ENCODE measurements around the gene ZBTB40.

ZBTB40 gene

GRCh38 chr1:22552021-22552420 is 100.4 kb downstream of the ZBTB40 start:
- no peaks in the 10 kb centered on the region for H3K27me3 ChIP-seq (ENCODE audit: insufficient read depth, low read length, poor library complexity, severe bottlenecking)
- H3K4me1 ChIP-seq (ENCODE audit: insufficient read depth, low read length, poor library complexity, severe bottlenecking) = no peaks in the 10 kb centered on the region
- TF ChIP-seq EZH2phosphoT487 (IDR thresholded peaks at IDR 0.05; ENCODE audit: borderline replicate concordance) (no peak), CTCF (conservative IDR thresholded peaks at IDR 0.05; ENCODE audit: low read length) (no peak)

DNA sequence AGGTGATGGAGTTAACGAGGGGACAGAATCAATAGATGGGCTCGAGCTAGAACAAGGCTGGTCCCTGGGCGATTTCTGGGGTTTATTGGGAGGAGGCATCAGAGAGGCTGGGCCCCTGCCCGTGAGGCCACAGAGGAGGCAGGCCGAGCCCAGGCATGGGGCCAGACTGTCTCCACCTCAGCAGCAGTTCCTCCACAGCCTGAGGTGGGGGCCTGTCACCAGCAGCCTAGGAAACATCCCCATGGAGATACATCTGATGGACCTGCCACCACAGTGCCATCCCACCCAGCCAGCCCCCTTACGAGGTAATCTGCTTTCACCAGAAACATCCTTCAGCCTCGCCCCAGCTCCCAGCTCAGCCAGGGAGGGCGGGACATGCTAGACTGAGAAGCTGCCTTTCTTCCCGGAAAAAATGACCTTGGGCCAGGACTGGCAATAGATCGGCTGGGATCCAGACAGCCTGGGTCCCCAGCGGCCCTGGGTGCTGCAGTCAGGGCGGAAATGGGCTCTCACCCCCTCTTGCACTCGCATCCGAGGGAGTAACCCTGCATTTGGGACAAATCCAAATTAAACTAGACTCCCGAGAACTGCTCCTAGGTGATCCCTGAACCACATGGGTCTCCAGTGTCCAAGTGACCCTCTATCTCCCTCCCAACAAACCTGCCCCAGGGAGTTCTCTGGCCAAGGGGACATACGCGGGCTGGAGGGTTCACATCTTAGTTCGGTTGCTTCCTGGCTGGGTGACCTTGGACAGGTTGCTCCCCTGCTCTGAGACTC is 101.6 kb downstream of the ZBTB40 start:
- TF ChIP-seq CTCF (conservative IDR thresholded peaks at IDR 0.05; ENCODE audit: low read length) (no peak), EZH2phosphoT487 (IDR thresholded peaks at IDR 0.05; ENCODE audit: borderline replicate concordance) (no peak)
- Histone ChIP-seq H3K27me3 (ENCODE audit: insufficient read depth, low read length, poor library complexity, severe bottlenecking) (no peaks in the 10 kb centered on the region), H3K4me2 (ENCODE audit: low read depth, low read length, poor library complexity, severe bottlenecking) (no peak overlapping the region), H3K79me2 (ENCODE audit: insufficient read depth, low read length) (no peaks in the 10 kb centered on the region), H3K36me3 (ENCODE audit: insufficient read depth, low read length) (no peaks in the 10 kb centered on the region), H3K9me3 (ENCODE audit: insufficient read depth, low read depth, low read length) (no peaks in the 10 kb centered on the region), H4K20me1 (ENCODE audit: insufficient read depth, low read length, poor library complexity, severe bottlenecking) (no peaks in the 10 kb centered on the region), H3K9me2 (replicated peaks; ENCODE audit: low read depth, low read length) (no peaks in the 10 kb centered on the region), H3K4me3 (ENCODE audit: low read length, poor library complexity, severe bottlenecking) (no peak overlapping the region), H3K9ac (ENCODE audit: low read depth, low read length, poor library complexity, severe bottlenecking) (no peak overlapping the region), H3K4me1 (ENCODE audit: insufficient read depth, low read length, poor library complexity, severe bottlenecking) (no peaks in the 10 kb centered on the region), H3F3A (ENCODE audit: low read depth) (no peaks in the 10 kb centered on the region), H2AFZ (ENCODE audit: low read length) (no peak overlapping the region)

More at GRCh38 chr1:22552021-22552420, 100.4 kb downstream of the ZBTB40 start:
- H3F3A ChIP-seq (ENCODE audit: low read depth) = no peaks in the 10 kb centered on the region
- H3K4me2 ChIP-seq (ENCODE audit: low read depth, low read length, poor library complexity, severe bottlenecking) = no peak overlapping the region
- H3K9me3 ChIP-seq (ENCODE audit: insufficient read depth, low read depth, low read length) = no peaks in the 10 kb centered on the region
- H3K79me2 ChIP-seq (ENCODE audit: insufficient read depth, low read length) = no peaks in the 10 kb centered on the region
- H3K9me2 ChIP-seq (replicated peaks; ENCODE audit: low read depth, low read length) = no peaks in the 10 kb centered on the region
- no peaks in the 10 kb centered on the region for H3K36me3 ChIP-seq (ENCODE audit: insufficient read depth, low read length)
- no peak overlapping the region for H3K4me3 ChIP-seq (ENCODE audit: low read length, poor library complexity, severe bottlenecking)
- no peak overlapping the region for H2AFZ ChIP-seq (ENCODE audit: low read length)
- no peak overlapping the region for H3K9ac ChIP-seq (ENCODE audit: low read depth, low read length, poor library complexity, severe bottlenecking)
- H4K20me1 ChIP-seq (ENCODE audit: insufficient read depth, low read length, poor library complexity, severe bottlenecking) = no peaks in the 10 kb centered on the region

GRCh38 chr1:22553991-22554522 is 102.4 kb downstream of the ZBTB40 start:
- TF ChIP-seq EZH2phosphoT487 (IDR thresholded peaks at IDR 0.05; ENCODE audit: borderline replicate concordance) = no peak
- no peak for TF ChIP-seq CTCF (conservative IDR thresholded peaks at IDR 0.05; ENCODE audit: low read length)
- H3K27me3 ChIP-seq (ENCODE audit: insufficient read depth, low read length, poor library complexity, severe bottlenecking) = no peaks in the 10 kb centered on the region

More at GRCh38 chr1:22553991-22554522, 102.4 kb downstream of the ZBTB40 start:
- Histone ChIP-seq H3K36me3 (ENCODE audit: insufficient read depth, low read length) (no peaks in the 10 kb centered on the region), H3K4me3 (ENCODE audit: low read length, poor library complexity, severe bottlenecking) (no peak overlapping the region), H3K79me2 (ENCODE audit: insufficient read depth, low read length) (no peaks in the 10 kb centered on the region), H3K9me2 (replicated peaks; ENCODE audit: low read depth, low read length) (no peaks in the 10 kb centered on the region), H3F3A (ENCODE audit: low read depth) (no peaks in the 10 kb centered on the region), H3K9me3 (ENCODE audit: insufficient read depth, low read depth, low read length) (no peaks in the 10 kb centered on the region), H3K4me2 (ENCODE audit: low read depth, low read length, poor library complexity, severe bottlenecking) (no peak overlapping the region), H4K20me1 (ENCODE audit: insufficient read depth, low read length, poor library complexity, severe bottlenecking) (no peaks in the 10 kb centered on the region), H3K4me1 (ENCODE audit: insufficient read depth, low read length, poor library complexity, severe bottlenecking) (no peaks in the 10 kb centered on the region), H3K9ac (ENCODE audit: low read depth, low read length, poor library complexity, severe bottlenecking) (no peak overlapping the region), H2AFZ (ENCODE audit: low read length) (no peak overlapping the region)
